GM12891 (cell line): Measurements from ENCODE around the gene HEY2.

Source experiments
- POLR2A ChIP-seq: IDR thresholded peaks from 2 replicates; pipeline ENCODE4 v1.6.1; 2011; ENCODE audit warnings: low read depth, low read length, control low read depth
- POLR2AphosphoS5 ChIP-seq: IDR thresholded peaks from 2 replicates; pipeline ENCODE4 v1.6.1; 2011; ENCODE audit warnings: low read depth, low read length, control low read depth
- POU2F2 ChIP-seq: IDR thresholded peaks from 2 replicates; pipeline ENCODE4 v1.6.1; 2011; ENCODE audit warnings: low read depth, mild to moderate bottlenecking, control low read depth, low read length, moderate library complexity
- SPI1 ChIP-seq: IDR thresholded peaks from 2 replicates; pipeline ENCODE4 v1.6.1; 2011; ENCODE audit warnings: low read depth, low read length, control low read depth
- TAF1 ChIP-seq: IDR thresholded peaks from 2 replicates; pipeline ENCODE4 v1.6.1; 2011; ENCODE audit warnings: low read depth, low read length, control low read depth

DNA sequence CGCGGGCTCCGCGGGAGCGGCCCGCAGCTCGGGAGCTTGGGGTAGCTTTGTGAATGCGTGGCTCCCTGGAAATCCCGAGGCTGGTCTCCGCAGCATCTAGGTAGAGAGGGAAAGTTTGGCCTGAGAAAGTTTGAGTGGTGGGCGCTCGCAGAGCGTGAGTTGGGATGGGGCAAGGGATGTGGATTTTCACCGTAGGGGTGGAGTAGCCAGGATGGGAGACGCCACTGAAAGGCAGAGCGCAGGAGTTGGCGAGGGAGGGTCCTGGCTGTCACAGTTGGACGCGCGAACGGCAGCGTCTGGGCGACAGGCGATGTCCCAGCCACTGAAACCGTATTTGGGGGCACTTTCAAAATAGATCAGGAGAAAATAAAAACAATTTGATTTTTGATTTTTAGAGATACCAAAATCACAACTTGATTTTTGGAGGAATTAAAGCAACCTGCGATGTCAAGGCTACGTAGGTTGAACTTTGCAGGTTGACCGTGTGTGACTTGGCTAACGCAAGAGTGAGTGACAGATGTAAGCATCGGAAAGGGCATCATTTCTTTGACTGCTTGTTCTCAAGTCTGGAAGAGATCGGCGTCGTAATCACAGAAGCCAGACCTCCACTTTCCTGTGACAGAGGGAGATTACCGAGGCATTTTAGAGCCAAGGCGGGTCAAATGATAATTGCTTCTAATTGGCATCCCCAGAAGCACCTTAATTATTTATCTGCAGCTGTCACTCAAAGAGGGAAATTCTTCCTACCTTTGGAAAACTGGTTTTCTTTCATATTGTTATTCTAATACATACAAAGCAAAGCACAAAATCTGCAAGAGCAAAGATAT, 646 bp downstream of the HEY2 start:
- no peak for TF ChIP-seq POLR2A
- no peak for TF ChIP-seq POLR2AphosphoS5
- no peak for TF ChIP-seq TAF1
- TF ChIP-seq SPI1 = no peak
- no peak for TF ChIP-seq POU2F2
